GM19351 (cell line): ENCODE data around the gene TECPR2.
"Not testable (repeated sequence)": the region's sequence is repeated elsewhere in the genome, so short reads cannot be mapped to it uniquely, and the experiment has no call there.

Experiments
- ATAC-seq: cut with Tn5 transposase; IDR thresholded peaks from one replicate; pipeline ENCODE4 v1.9.1; 2021; ENCODE audit warnings: mild to moderate bottlenecking, moderate library complexity; ENCODE audit not compliant: unreplicated experiment

TECPR2 gene, protein sequence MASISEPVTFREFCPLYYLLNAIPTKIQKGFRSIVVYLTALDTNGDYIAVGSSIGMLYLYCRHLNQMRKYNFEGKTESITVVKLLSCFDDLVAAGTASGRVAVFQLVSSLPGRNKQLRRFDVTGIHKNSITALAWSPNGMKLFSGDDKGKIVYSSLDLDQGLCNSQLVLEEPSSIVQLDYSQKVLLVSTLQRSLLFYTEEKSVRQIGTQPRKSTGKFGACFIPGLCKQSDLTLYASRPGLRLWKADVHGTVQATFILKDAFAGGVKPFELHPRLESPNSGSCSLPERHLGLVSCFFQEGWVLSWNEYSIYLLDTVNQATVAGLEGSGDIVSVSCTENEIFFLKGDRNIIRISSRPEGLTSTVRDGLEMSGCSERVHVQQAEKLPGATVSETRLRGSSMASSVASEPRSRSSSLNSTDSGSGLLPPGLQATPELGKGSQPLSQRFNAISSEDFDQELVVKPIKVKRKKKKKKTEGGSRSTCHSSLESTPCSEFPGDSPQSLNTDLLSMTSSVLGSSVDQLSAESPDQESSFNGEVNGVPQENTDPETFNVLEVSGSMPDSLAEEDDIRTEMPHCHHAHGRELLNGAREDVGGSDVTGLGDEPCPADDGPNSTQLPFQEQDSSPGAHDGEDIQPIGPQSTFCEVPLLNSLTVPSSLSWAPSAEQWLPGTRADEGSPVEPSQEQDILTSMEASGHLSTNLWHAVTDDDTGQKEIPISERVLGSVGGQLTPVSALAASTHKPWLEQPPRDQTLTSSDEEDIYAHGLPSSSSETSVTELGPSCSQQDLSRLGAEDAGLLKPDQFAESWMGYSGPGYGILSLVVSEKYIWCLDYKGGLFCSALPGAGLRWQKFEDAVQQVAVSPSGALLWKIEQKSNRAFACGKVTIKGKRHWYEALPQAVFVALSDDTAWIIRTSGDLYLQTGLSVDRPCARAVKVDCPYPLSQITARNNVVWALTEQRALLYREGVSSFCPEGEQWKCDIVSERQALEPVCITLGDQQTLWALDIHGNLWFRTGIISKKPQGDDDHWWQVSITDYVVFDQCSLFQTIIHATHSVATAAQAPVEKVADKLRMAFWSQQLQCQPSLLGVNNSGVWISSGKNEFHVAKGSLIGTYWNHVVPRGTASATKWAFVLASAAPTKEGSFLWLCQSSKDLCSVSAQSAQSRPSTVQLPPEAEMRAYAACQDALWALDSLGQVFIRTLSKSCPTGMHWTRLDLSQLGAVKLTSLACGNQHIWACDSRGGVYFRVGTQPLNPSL (N-terminal part only)

DNA sequence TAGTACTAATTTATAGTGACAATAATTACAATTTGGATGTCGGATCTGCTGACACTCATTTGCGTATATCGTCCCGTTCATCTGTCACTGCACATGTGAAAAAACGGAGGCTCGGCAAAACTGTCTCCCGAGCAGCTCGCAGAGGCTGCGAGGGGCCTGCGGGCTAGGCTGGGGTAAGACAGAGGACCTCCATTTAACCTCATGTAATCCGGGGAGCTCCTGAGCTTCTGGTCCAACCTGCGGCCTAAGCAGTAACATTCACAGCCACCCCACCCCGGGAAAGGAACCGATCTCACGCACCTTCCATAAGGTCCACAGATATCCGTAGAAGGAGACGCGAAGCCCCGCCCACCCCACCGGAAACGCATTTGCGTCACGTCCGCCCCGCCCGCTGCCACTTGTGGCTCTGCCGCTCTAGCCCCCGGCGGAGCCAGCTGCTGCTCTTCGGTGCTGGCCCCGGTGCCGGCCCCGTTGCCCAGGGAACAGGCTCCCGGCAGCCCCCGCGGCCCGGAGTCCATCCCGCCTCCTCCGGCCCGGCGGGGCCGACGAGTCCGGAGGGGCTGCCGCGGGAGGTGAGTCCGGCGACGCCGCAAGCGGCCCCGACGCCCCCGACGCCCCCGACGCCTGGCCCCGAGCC lies at the start of gene TECPR2, which contains the start of gene CINP:
Gene TECPR2 (plus strand): TSS at position 397 of the 637 bp plus-strand sequence. CDS start 13,781 bp downstream, outside the sequence.
Gene CINP (minus strand): TSS at position 346 of the 637 bp plus-strand sequence. CDS start 39 bp downstream, at position 307.
- peak; percentile 89 for ATAC-seq

DNA sequence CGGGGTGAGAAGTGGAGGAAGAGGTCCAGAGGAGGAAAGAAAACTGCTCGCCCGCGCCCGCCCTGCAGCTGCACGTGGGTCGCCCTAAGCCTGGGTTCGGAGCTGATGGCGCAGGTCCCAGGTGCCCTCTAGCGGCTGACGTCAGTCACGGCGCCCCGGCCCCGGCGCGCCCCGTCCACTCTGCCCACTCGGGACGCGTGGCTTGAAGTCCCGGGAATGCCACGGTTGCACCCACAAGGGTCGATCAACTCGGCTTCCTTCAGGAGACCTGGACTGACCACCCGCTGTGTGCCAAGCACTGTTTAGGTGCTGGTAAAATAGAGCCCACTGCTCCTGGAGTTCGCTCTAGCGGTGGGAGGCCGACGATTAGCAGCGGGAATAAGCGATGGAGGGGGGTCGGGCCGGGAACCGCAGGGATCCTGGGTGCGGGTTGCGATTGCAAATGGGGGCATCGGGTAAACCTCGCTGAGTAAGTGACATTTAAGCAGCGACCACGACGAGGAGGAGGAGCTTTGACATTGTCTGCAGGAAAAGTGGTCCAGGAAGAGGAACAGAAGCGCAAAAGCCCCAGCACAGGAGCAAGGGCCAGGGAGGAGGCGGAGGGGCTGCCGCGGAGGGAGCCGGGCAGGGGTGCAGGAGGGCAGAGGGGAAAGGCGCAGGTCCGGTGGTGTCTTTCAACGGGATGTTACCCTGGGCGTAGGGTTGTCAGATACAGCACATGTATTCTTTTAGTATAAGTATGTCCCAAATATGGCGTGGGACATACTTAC lies 48.3 kb upstream of the TECPR2 start:
- peak; percentile 63 for ATAC-seq

DNA sequence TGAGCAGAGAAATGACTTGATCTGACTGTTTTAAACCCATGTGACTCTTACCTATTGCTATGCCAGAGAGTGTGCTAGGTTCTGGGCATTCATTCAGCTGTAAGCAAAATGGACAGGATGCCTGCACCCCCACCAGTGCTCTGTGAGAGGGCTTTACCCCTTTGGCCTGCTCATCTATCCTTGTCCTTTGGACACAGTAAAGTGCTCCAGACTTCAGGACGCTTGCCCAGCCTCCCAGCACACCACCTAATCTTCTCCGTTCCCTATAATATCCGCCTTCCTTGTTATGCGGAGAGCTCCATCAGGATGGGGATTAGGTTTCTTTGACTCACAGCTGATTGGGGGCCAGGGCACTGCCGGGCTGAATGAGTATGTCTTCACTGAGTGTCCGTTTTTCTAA lies 47.6 kb upstream of the TECPR2 start:
- ATAC-seq = no peak

DNA sequence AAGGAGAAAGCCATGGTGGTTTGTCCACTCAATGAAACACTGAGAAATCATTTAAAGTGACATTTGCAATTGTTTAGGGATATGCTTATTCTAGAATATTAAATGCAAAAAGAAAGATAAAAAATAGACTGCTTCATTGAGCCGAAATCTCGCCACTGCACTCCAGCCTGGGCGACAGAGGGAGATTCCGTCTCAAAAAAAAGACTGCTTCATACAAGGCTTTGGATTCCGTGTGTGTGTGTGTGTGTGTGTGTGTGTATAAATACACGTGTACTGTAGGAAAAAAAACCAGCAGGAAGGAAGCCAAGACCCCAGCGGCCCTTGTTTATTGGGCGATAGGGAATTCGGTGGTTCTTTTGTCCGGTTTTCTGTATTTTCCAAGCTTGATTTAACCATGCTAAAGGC lies 46.4 kb upstream of the TECPR2 start:
- no peak for ATAC-seq

DNA sequence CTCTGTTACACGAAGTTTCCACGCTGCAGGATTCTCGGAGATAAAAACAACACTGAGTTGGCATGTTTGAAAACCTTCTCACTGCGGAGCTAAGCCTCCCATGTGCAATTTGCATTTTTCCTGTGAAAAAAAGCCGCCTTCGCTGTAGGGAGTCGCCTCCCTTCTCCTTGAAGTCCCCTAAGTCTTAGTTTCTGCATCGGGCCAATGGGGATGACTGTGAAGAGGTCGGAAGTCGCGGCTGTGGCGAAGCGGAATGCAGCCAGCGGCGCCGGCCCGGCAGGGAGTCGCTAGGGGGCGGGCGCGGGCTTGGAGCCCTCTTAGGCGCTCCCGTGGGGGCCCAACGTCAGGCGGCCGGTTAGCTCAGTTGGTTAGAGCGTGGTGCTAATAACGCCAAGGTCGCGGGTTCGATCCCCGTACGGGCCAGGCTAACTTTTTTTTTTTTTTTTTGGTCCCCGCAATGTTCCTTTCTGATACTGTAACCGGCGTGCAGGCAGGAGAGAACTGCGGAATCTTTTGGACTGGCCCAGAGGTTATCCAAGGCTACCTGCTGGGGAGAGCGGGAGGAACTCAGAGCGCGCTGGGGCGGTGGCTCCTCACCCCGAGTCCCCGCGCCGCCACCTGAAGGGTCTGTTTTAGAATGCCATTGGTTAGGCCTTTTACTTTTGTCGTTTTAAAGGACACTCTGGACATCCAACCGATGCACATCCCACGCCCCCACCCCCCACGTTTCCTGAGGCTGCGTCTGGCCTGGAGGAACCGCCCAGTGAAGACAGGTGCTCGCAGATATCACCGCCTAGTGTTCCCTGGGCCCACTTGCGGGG lies 45.8 kb upstream of the TECPR2 start:
- ATAC-seq = peak; percentile 49

DNA sequence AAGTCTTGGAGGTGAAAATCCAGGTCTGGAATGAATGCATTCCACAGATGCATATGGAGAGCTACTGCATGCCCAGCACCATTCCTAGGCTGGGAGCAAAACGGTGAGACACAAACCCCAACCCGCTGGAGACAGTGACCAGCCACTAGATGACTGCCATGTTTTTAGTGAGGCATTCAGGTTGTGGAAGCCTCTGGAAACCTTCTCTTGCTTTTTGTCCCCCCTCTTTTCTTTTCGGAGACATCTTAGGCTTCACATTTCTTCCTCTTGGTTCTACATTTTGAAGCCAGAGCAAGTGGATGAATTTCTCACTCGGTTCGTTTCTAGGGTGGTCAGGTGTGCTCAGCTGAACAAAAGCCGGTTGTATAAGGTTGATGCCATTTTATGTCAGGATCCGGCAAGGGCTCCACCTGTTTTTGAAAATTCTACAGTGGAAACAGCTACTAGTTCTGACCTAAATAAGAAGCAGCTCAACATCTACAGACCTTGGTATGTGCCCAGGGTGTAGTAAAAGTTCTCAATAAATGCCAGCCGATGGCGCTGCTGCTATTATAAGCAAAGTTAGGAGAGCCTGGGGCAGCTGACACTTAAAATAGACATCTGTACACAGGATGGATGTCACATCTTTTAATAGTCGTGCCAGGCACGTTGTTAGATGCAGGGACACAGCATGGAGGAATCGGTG lies 45.0 kb upstream of the TECPR2 start:
- no peak for ATAC-seq

DNA sequence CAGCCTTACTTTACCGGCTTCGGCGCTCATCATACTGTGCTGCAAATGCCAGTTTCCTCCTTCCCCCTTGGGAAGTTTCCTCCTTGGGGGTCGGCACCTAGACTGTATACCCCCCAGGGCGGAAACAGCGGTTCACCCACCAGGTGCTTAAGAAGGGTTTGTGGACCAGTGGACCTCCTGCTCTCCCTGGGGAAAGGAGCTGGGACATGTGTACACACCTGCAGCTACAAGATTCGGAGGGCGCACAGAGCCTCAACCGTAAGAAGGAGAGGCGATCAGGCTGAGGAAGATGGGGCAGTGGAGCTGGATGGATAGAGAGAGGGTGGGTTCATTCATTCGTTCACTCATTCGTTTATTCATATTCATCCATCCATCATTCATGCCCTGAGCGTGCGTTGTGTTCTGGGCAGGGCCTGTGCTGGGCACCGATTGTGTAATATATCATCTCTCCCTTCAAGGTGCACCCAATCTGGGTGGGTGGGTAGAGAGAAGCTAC lies 43.9 kb upstream of the TECPR2 start:
- no peak for ATAC-seq

DNA sequence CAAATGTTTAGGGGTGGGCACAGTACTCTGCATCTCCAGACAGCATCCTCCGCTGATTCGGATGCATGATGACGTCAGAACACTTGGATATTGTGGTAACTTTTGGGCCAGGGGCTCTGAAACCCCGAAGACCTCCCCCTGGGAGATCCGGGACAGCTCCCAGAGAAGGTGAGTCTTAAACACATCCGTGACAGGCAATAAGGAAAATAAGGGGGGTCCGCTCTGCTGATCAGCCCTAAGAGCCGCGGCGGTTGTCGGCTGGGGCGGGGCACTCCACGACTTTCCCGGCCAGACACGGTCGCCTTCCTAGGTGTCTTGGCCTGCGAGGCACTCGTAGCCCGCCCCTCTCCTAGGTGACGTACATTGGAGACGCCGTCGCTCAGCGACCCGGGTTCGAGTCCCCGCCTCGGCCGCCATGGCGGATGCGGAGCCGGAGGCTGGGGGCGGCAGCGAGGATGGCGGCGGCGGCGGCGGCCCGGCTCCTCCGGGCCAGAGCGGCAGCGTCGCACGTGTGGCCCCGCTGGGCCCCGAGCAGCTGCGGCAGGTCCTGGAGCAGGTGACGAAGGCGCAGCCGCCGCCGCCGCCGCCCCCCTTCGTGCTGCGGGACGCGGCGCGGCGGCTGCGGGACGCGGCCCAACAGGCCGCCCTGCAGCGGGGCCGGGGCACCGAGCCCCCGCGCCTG lies 43.2 kb upstream of the TECPR2 start, which contains the start of gene ZNF839:
Gene ZNF839 (plus strand): TSS at position 396 of the 682 bp plus-strand sequence. CDS start 20 bp downstream, at position 416.
- peak; percentile 63 for ATAC-seq

DNA sequence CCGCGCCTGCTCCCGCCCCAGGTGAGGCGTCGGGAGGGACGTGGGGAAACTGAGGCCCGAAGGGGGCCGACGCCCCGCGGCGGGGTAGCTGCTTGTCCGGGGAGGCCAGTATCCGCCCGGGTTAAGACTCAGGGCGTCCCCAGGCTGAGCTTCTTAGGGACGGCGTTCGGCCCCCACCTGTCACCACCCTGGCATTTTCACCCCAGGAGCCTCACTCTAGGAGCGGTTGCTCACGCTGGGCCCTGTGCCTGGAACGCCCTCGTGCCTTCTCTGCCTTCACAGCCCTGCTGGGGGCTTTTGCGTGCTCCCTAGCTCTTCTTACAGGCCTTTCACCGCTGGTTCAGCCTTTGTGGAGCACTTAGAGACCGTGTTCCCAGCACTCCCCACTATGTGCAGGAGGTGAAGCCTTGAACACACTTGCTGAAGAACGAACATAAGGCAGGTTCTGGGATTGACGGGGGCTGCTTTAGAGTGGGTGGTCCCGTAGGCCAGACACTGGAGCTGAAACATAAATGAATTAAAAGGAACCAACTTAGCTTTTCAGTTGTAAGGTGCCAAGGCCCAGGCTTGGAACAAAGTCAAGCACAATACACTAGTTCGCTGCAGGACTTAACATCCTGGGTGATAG lies 42.6 kb upstream of the TECPR2 start:
- ATAC-seq = peak; percentile 15

DNA sequence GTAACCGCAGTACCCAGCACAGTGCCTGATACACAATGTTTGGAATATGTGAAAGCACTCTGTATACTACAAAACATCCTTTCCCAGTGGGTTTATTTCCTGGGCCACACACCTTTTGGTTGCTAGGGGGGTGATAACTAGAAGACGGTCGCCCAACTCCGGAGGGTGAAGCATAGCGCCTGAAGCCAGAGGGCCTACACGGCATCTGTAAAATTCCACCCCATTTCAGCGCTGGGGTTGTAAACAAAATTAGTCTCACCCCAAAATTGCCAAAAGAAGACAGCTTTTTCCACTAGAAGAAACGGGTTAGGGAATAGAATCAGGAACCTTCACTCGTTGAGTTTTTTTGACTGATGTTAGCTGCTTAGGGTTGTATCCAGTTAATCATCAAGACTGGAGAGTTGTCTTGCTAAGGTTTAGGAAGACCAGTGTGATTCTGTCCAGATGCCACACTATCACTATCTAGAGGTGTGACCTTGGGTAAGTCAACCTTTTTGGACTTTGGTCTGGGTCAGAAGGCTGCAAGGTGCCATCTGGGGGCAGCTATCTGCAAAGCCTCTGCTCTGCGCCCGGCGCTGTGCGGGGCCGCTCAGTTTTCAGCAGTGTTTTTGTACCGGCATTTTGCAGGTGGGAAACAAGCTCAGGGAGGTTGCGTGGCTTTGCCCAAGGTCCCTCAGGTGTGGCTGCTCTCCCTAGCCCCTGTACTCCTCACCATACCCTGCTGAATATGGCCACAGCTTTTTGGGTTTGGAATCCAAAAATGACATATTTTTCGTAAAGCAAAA lies 41.9 kb upstream of the TECPR2 start:
- no peak for ATAC-seq

DNA sequence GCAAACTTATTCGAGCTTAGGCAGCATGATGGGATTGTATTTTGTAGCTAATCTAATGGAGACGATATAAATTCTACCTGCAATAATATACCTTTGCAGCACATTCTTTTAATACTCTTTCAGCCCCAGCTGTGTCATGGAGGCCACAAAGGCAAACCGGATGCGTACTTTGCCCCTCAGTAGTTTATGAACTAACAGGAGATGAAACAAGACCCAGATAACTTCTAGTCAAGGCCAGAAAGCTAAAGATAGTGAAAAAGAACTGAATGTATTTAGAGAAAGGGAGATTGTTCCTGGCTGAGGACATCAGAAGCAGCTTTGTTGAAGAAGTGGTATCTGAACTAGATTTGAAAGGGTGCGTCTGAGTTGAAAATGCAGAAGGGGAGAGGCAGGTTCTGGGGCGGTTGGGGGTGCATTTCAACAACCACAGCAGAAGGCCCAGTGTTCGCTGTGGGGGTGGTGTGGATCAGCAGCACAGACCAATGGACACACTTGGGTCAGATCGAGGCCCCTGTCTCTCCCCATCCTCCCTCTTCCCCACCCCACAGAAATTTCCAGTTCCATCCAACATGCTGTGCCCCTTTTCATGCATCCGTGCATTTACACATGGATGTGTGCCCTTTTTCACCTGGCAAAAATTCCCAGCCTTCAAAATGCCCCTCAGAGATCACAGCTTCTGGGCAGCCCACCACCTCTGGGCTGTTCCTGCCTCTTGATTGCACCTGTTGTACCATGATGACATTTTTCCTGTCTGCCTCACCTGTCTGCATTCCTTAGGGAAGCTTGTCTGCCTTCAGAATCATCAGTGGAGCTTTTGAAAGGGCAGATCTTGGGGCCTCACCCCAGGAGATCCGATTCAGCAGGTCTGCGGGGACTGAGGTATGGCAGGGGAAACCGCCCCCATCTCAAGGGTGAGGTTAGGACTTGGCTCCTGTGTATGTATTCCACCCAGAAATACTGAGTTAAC lies 41.0 kb upstream of the TECPR2 start:
- ATAC-seq = no peak

DNA sequence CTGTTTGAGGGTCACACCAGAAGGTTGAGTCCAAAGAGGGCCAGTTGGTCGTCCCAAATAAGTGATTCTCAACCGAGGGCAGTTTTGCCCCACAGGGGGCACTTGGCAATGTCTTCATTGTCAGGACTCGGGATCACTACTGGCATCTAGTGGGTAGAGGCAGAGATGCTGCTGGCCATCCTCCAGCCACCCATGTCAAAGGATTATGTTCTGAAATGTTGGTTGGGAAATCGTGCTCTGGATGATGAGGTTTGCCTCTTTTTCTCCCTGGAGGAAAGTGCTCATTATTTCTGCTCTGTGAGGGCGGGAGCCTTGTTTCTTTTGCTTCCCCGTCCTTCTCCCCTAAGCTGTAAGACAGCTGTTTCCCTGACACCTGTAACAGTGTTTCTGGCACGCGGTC lies 39.6 kb upstream of the TECPR2 start:
- no peak for ATAC-seq

DNA sequence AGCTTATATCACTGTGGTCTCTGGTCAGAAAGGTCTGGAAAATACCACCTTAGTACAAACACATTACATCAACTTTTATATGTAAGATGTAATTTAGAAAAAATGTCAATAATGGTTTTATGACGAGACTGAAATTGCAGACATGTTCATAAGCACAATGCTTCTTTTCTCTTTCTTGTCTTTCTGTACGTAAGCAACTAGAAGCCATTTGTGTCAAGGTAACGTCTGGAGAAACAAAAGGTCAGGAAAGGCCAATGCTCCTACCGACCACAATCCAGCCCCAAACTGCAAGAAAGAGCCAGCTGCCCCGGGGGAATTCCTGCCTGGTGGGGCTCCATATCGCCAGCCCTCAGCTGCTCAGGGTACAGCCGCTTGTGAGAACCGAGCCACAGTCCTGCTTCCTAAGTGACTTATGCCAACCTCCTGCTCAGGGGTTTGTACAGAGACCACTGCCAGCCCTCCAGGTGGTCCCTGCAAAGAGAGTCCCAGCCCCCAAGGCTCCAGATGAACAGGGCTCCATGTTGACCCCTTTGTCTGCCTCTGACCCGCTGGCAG lies 36.9 kb upstream of the TECPR2 start:
- no peak for ATAC-seq

DNA sequence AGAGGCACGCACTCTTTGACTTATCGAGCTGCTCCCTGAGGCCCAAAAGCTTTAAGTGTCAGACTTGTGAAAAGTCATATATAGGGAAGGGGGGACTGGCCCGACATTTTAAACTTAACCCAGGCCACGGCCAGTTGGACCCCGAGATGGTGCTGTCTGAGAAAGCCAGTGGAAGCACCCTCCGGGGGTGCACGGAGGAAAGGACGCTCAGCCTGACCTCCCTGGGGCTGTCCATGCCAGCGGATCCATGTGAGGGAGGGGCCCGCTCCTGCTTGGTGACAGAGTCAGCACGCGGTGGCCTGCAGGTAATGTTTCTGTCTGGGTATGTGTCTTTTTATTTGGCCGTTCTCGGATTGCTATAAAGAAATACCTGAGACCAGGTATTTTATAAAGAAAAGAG lies 36.2 kb upstream of the TECPR2 start:
- no peak for ATAC-seq

DNA sequence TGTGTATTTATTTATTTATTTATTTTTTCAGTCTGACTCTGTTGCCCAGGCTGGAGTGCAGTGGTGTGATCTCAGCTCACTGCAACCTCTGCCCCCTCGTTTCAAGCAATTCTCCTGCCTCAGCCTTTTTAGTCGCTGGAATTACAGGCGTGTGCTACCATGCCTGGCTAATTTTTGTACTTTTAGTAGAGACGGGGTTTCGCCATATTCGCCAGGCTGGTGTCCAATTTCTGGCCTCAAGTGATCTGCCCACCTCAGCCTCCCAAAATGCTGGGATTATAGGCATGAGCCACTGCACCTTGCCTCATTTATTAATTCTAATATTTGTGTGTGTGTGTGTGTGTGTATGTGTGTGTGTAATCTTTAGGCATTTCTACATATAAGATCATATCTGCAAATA lies 33.4 kb upstream of the TECPR2 start:
- ATAC-seq = not testable (repeated sequence)
